ENCODE results near the gene TBL1XR1. TPM values are rescaled to one million over a fixed set of nuclear protein-coding genes. Genes with fewer than 3 reads are reported as not detected.

The TBL1XR1 gene
- total and polyA plus RNA-seq, 2 of the 13 experiments (the other 11 are each of a cell fraction or from before 2014, with no cell fraction given), result 57.7 to 62.5 TPM

- peaks cover 63% of the 10 kb centered on the region for H4K20me1 ChIP-seq (ENCODE audit: insufficient read depth, low read length)
- no peak for FAIRE-seq
Observed at GRCh38 chr3:177109688-177110330, 87.5 kb downstream of the TBL1XR1 start.

DNA sequence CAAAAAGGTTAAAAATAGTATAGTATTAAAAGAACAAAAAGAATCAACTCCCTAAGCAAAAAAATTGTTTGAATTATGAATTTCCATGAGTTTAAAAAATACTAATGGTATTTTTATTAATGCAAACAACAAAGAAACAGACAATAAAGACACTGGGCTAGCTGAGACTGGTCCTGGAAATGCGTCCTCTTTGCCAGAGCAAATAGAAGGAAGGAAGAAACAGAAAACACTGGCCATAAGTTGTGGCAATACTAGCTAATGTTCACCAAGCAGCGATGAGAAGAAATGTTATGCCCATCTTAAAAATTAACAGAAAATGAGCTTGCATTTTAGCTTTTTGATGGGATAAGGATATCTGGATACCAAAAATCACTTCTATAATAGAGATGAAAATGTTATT, 88.6 kb downstream of the TBL1XR1 start:
- DNase-seq (ENCODE audit: low spot score) (no peak), ATAC-seq (no peak), FAIRE-seq (no peak)
- peaks cover 57% of the 10 kb centered on the region for H4K20me1 ChIP-seq (ENCODE audit: insufficient read depth, low read length)
- H3K79me2 ChIP-seq (ENCODE audit: insufficient read depth, low read length), result peaks cover 95% of the 10 kb centered on the region
- no TSS peak for BruUV-seq (replicated peaks)
- H2AFZ ChIP-seq (ENCODE audit: low read length), result no peak overlapping the region
- no peak overlapping the region for H3K4me2 ChIP-seq (ENCODE audit: low read depth, low read length)
- CTCF ChIA-PET (ENCODE audit: low intra/inter-chr PET ratio, low total read pairs), result no interaction called here
- POLR2A ChIA-PET, result no interaction called here
- in situ Hi-C loops (cut with HindIII; ENCODE audit: extremely low pct_ligation_motif_present, low pct_unique_long_range_greater_than_20kb) (no loop called here), intact Hi-C loops (cut with micrococcal nuclease; ENCODE audit: unreplicated experiment) (no loop called here)
- H3K27ac ChIP-seq (ENCODE audit: extremely low read length, insufficient read depth, low read length), result no peak overlapping the region
- TF ChIP-seq SP2 (CRISPR knock-in tag; IDR thresholded peaks at IDR 0.05) (no peak), ZNF530 (CRISPR knock-in tag; IDR thresholded peaks at IDR 0.05; ENCODE audit: low read depth) (no peak)
- H3K36me3 ChIP-seq (replicated peaks in 1 of 2; ENCODE audit: control insufficient read depth in 1 of 2, insufficient read depth in 2 of 2, low read length in 2 of 2), result no peaks in the 10 kb centered on the region
- H3K4me3 ChIP-seq (replicated peaks in 1 of 3; ENCODE audit: insufficient read depth in 1 of 3, low read depth in 2 of 3, low read length in 3 of 3), result no peak overlapping the region
- no peaks in the 10 kb centered on the region for H3K27me3 ChIP-seq (ENCODE audit: control insufficient read depth in 1 of 2, insufficient read depth in 2 of 2, low read length in 2 of 2)
- H3K9ac ChIP-seq (ENCODE audit: insufficient read depth, low read depth, low read length), result no peak overlapping the region
- H3K4me1 ChIP-seq (ENCODE audit: insufficient read depth, low read length), result peaks cover 80% of the 10 kb centered on the region
- H3K9me3 ChIP-seq (ENCODE audit: low read length), result no peaks in the 10 kb centered on the region
- 70% methylated on average over 2 of the region's 2 CpGs for WGBS (ENCODE audit: low lambda C conversion rate)

More at GRCh38 chr3:177109688-177110330, 87.5 kb downstream of the TBL1XR1 start:
- DNase-seq (ENCODE audit: low spot score) (no peak), ATAC-seq (no peak)
- no peak overlapping the region for H3K9ac ChIP-seq (ENCODE audit: insufficient read depth, low read depth, low read length)
- H3K4me1 ChIP-seq (ENCODE audit: insufficient read depth, low read length), result peaks cover 86% of the 10 kb centered on the region
- H3K79me2 ChIP-seq (ENCODE audit: insufficient read depth, low read length), result peaks cover 96% of the 10 kb centered on the region
- no peaks in the 10 kb centered on the region for H3K27me3 ChIP-seq (ENCODE audit: control insufficient read depth in 1 of 2, insufficient read depth in 2 of 2, low read length in 2 of 2)
- 83% methylated on average over 5 of the region's 5 CpGs for WGBS (ENCODE audit: low lambda C conversion rate)
- no peaks in the 10 kb centered on the region for H3K36me3 ChIP-seq (replicated peaks in 1 of 2; ENCODE audit: control insufficient read depth in 1 of 2, insufficient read depth in 2 of 2, low read length in 2 of 2)
- no peak overlapping the region for H3K27ac ChIP-seq (ENCODE audit: extremely low read length, insufficient read depth, low read length)
- BruUV-seq (replicated peaks), result no TSS peak
- no peak overlapping the region for H3K4me3 ChIP-seq (replicated peaks in 1 of 3; ENCODE audit: insufficient read depth in 1 of 3, low read depth in 2 of 3, low read length in 3 of 3)
- ChIA-PET POLR2A (no interaction called here), CTCF (ENCODE audit: low intra/inter-chr PET ratio, low total read pairs) (no interaction called here)
- no peaks in the 10 kb centered on the region for H3K9me3 ChIP-seq (ENCODE audit: low read length)
- intact Hi-C loops (cut with micrococcal nuclease; ENCODE audit: unreplicated experiment), result no loop called here
- no peak overlapping the region for H2AFZ ChIP-seq (ENCODE audit: low read length)
- no peak for TF ChIP-seq SNAI1 (CRISPR knock-in tag; IDR thresholded peaks at IDR 0.05; ENCODE audit: borderline replicate concordance)
- H3K4me2 ChIP-seq (ENCODE audit: low read depth, low read length), result no peak overlapping the region
- in situ Hi-C loops (cut with HindIII; ENCODE audit: extremely low pct_ligation_motif_present, low pct_unique_long_range_greater_than_20kb), result no loop called here
